ENCODE results near the gene TAMM41.
"Not testable (repeated sequence)": the region's sequence is repeated elsewhere in the genome, so short reads cannot be mapped to it uniquely, and the experiment has no call there.

TAMM41 gene

DNA sequence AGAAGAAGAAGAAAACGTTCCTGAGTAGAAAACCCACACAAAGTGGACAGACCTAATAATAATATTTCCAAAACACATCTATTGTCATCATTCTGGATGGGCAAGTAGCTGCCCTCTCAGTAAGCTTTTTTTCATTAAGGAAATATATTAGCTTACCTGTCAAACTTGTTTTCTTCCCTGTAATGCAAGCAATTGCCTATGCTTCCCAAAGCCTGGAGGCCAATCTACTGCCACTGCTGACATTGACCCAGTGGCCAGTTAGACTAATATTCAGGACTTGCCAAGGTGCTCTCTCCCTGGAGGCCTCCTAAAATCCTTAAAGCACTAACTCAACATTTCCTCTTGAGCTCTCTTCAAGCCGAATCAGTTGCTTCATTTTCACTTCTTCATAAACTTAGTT, 86.7 kb downstream of the TAMM41 start:
- no peak for DNase-seq

GRCh38 chr3:11757929-11758328, 88.8 kb downstream of the TAMM41 start:
- DNase-seq = no peak

GRCh38 chr3:11757441-11757875, 89.2 kb downstream of the TAMM41 start:
- DNase-seq = no peak

GRCh38 chr3:11755276-11755675, 91.4 kb downstream of the TAMM41 start:
- DNase-seq = no peak

- DNase-seq = not testable (repeated sequence)
Observed at GRCh38 chr3:11752254-11752653, 94.4 kb downstream of the TAMM41 start.

DNA sequence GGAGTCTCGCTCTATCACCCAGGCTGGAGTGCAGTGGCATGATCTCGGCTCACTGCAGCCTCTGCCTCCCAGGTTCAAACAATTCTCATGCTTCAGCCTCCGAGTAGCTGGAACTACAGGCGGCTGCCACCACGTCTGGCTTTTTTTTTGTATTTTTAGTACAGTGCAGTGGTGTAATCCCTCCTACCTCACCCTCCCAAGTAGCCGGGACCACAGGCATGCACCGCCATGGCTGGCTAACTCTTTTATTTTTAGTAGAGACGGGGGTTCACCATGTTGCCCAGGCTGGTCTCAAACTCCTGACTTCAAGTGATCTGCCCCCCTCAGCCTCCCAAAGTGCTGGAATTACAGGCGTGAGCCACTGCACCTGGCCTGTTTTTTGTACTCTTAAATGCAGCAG, 98.4 kb downstream of the TAMM41 start:
- not testable (repeated sequence) for DNase-seq
